ENCODE measurements around the gene RPL41. TPM values are rescaled to one million over a fixed set of nuclear protein-coding genes. Genes with fewer than 3 reads are reported as not detected.

RPL41 gene
- total RNA-seq, 1 experiment from 2014 or later = 4,637 TPM

- peak overlapping the region; percentile 95 to 100 for H3K4me3 Mint-ChIP-seq
- no peak overlapping the region for H2BK120ac ChIP-seq (ENCODE audit: low read depth, low read length, poor library complexity, severe bottlenecking)
- H3K56ac ChIP-seq (ENCODE audit: insufficient read length, low read depth, low read length) = no peak overlapping the region
- peak overlapping the region; percentile 95 to 99 (median 98) for H3K27ac Mint-ChIP-seq
- H3K4me1 ChIP-seq (ENCODE audit: insufficient read depth, low read length) = peaks cover 8% of the 10 kb centered on the region; the same call in 1 of the 2 replicates
- H3K27me3 ChIP-seq (ENCODE audit: insufficient read depth, low read length) = no peaks in the 10 kb centered on the region
- H4K8ac ChIP-seq (replicated peaks; ENCODE audit: insufficient read length, low read depth, low read length) = no peak overlapping the region
- peaks cover 22 to 27% of the 10 kb centered on the region in 2 experiments for H3K4me1 Mint-ChIP-seq
- H3K9me3 Mint-ChIP-seq = peaks cover 0 to 3% of the 10 kb centered on the region in 2 experiments; a peak in 1 of 5 replicates
- no peaks in the 10 kb centered on the region for H4K20me1 ChIP-seq (ENCODE audit: control insufficient read depth, insufficient read depth, insufficient read length)
- peak overlapping the region; percentile 66 for H3K9ac ChIP-seq (ENCODE audit: extremely low read depth, insufficient read length, low read length)
- H4K91ac ChIP-seq (ENCODE audit: insufficient read length, low read depth, low read length) = no peak overlapping the region
- H2BK12ac ChIP-seq (ENCODE audit: insufficient read length, low read depth, low read length) = no peak overlapping the region
- H4K5ac ChIP-seq (ENCODE audit: insufficient read length, low read depth, low read length) = no peak overlapping the region
- no peak overlapping the region for H3K27ac ChIP-seq (ENCODE audit: insufficient read length, low read depth, low read length)
- peaks cover 17% of the 10 kb centered on the region; the same call in 1 of the 2 replicates for H3K79me2 ChIP-seq (ENCODE audit: insufficient read depth, low read length)
- no peak overlapping the region for H2BK5ac ChIP-seq (ENCODE audit: insufficient read length, low read length)
- no peak overlapping the region for H2BK20ac ChIP-seq (ENCODE audit: low read depth, low read length, poor library complexity, severe bottlenecking)
- no peak overlapping the region for H3K4ac ChIP-seq (ENCODE audit: low read depth, low read length)
- WGBS (ENCODE audit: extremely low coverage, insufficient read length, low lambda C conversion rate) = no CpG with 5 or more reads among the region's 8 CpGs
- H3K23ac ChIP-seq (ENCODE audit: insufficient read length, low read depth, low read length) = no peak overlapping the region
- H3K23me2 ChIP-seq (ENCODE audit: insufficient read length, low read depth, low read length, poor library complexity, severe bottlenecking) = peaks cover 8% of the 10 kb centered on the region
- H3K27me3 Mint-ChIP-seq (ENCODE audit: low read depth) = no peaks in the 10 kb centered on the region; the same call in 1 of the 2 replicates
- H3K36me3 Mint-ChIP-seq (ENCODE audit: insufficient read depth in 1 of 3, low read depth in 3 of 3) = peaks cover 36 to 81% (median 64%) of the 10 kb centered on the region in 3 experiments
- no peak for TF ChIP-seq CTCF (conservative IDR thresholded peaks at IDR 0.05)
- no peak overlapping the region for H3T11ph ChIP-seq (ENCODE audit: low read length)
- peak overlapping the region; percentile 42 for H3K4me2 ChIP-seq (ENCODE audit: insufficient read depth, insufficient read length, low read length)
- no peak overlapping the region for H2AK5ac ChIP-seq (ENCODE audit: insufficient read length, low read length)
- no peak overlapping the region for H2AFZ ChIP-seq (ENCODE audit: low read length)
- no peaks in the 10 kb centered on the region for H3K9me3 ChIP-seq (ENCODE audit: control insufficient read depth, low read depth, low read length)
- H2BK15ac ChIP-seq (ENCODE audit: low read depth, low read length) = no peak overlapping the region
- H3K18ac ChIP-seq (ENCODE audit: insufficient read length, low read depth, low read length) = no peak overlapping the region
- no peak overlapping the region for H3K14ac ChIP-seq (ENCODE audit: insufficient read depth, low read length)
- H3K79me1 ChIP-seq (ENCODE audit: insufficient read depth, low read depth, low read length, poor library complexity, severe bottlenecking) = no peaks in the 10 kb centered on the region
- no peak for DNase-seq
These were observed 12.7 kb upstream of the RPL41 start for GRCh38 chr12:56103823-56104108.
